Subcutaneous adipose tissue (tissue), 4 donors: Measurements from ENCODE around the gene DCTD. TPM values are rescaled to one million over a fixed set of nuclear protein-coding genes. Genes with fewer than 3 reads are reported as not detected.

Experiments
- CTCF ChIP-seq: fragments of 450-650 bp; IDR thresholded peaks from one replicate; pipeline ENCODE4 v1.5.1; 2016; ENCODE audit warnings: low read depth, mild to moderate bottlenecking, control low read depth, antibody characterized with exemption, moderate library complexity
- total RNA-seq, 4 donors: library from RNA; depleted of rRNA; stranded (reverse); fragments of >200 nt; gene quantifications; one replicate each; pipeline ENCODE4 v1.1.0, GENCODE V29; 2016

DCTD gene
- total RNA-seq, 4 donors from 2014 or later, result 50.1 to 64.4 (median 63.2) TPM

GRCh38 chr4:182871616-182872015 lies 45.6 kb downstream of the DCTD start:
- no peak for TF ChIP-seq CTCF

- TF ChIP-seq CTCF, result no peak
Measured at GRCh38 chr4:182869697-182870096, 47.5 kb downstream of the DCTD start.

- no peak for TF ChIP-seq CTCF
Measured at GRCh38 chr4:182866746-182867145, 50.4 kb downstream of the DCTD start.

GRCh38 chr4:182863501-182863900 lies 53.7 kb downstream of the DCTD start:
- no peak for TF ChIP-seq CTCF

GRCh38 chr4:182862921-182863320 lies 54.3 kb downstream of the DCTD start:
- no peak for TF ChIP-seq CTCF

- no peak for TF ChIP-seq CTCF
Measured at GRCh38 chr4:182862141-182862875, 54.9 kb downstream of the DCTD start.

- no peak for TF ChIP-seq CTCF
Measured at GRCh38 chr4:182861346-182861745, 55.8 kb downstream of the DCTD start.
